Measurements from ENCODE around the gene PPCDC. TPM values are rescaled to one million over a fixed set of nuclear protein-coding genes. Genes with fewer than 3 reads are reported as not detected.

Gene PPCDC
- polyA plus RNA-seq, 1 donor (not counting 4 experiments of a cell fraction or from before 2014, with no cell fraction given), result 11.9 TPM

DNA sequence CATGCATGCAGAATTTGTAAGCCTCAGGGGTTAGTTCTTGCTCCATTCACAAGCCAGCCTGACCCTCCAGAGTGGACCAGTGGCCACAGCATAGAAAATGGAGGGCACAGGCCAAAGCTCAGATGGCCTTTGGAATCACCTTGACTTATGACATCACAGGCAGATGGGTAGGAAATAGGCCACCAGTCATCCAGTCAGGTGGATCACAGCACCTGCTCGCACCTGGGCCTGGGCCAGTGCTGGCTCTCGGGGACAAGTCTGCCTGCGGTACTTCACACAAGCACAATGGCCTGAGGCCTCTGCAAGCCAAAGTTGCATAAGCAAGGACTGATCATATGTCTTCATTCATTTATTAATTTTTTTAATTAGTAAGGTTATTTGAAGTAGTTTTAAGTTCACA, 39.3 kb downstream of the PPCDC start:
- no peaks in the 10 kb centered on the region for H3K36me3 ChIP-seq (ENCODE audit: control insufficient read depth in 2 of 2, extremely low read depth in 1 of 2, insufficient read depth in 2 of 2, low read length in 2 of 2)
- TF ChIP-seq EZH2 (IDR thresholded peaks at IDR 0.05; ENCODE audit: low read length) (no peak), CTCF (optimal IDR thresholded peaks at IDR 0.05 in 1 of 3, IDR thresholded peaks at IDR 0.05 in 1 of 3, conservative IDR thresholded peaks at IDR 0.05 in 1 of 3; ENCODE audit: extremely low read depth in 1 of 3, insufficient read depth in 2 of 3, low read length in 3 of 3) (no peak)
- no peaks in the 10 kb centered on the region for H3K79me2 ChIP-seq (ENCODE audit: control insufficient read depth, insufficient read depth, low read length)
- no peaks in the 10 kb centered on the region for H3K9me1 ChIP-seq (ENCODE audit: control insufficient read depth, extremely low read depth, insufficient read depth, low read length)
- H3K9me3 ChIP-seq (ENCODE audit: control insufficient read depth, low read depth, low read length), result no peaks in the 10 kb centered on the region
- no peak overlapping the region for H2AFZ ChIP-seq (ENCODE audit: control insufficient read depth, low read length)
- dilution Hi-C loops (cut with MboI; ENCODE audit: extremely low pct_ligation_motif_present, low sequenced_read_pairs), result no loop called here
- H3K27ac ChIP-seq (ENCODE audit: control insufficient read depth, insufficient read depth, low read length), result no peak overlapping the region
- peaks cover 30% of the 10 kb centered on the region for H3K4me1 ChIP-seq (ENCODE audit: control insufficient read depth, extremely low read depth, insufficient read depth, low read length)
- no peak for DNase-seq (ENCODE audit: low read depth, low spot score)
- no peaks in the 10 kb centered on the region for H3K27me3 ChIP-seq (ENCODE audit: control insufficient read depth, extremely low read depth, insufficient read depth, low read length)
- no peak overlapping the region for H3K4me2 ChIP-seq (ENCODE audit: control insufficient read depth, extremely low read depth, insufficient read depth, low read depth, low read length)
- no peaks in the 10 kb centered on the region for H4K20me1 ChIP-seq (ENCODE audit: control insufficient read depth, extremely low read depth, insufficient read depth, low read length)
- H3K4me3 ChIP-seq (ENCODE audit: control insufficient read depth in 2 of 3, extremely low read depth in 1 of 3, insufficient read depth in 2 of 3, low read depth in 1 of 3, low read length in 3 of 3), result no peak overlapping the region
- no peak overlapping the region for H3K9ac ChIP-seq (ENCODE audit: control insufficient read depth, extremely low read depth, insufficient read depth, low read length)
- FAIRE-seq, result no peak

DNA sequence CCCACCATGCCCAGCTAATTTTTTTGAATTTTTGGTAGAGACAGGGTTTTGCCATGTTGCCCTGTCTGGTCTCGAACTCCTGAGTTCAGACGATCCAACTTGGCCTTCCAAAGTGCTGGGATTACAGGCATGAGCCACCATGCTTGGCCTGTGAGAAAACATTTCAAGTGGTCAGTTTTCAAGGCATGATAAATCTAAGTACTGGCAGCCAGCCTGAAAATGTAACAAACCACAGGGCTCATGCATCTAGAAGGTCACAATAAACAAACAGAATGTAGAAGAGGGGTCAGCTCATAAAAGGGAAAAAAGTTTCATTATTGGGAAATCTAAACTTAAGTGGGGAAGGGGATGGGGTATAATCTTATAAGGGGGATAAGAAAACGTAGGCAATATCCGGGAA, 39.9 kb downstream of the PPCDC start:
- DNase-seq (ENCODE audit: low read depth, low spot score) (no peak), FAIRE-seq (no peak)
- no peaks in the 10 kb centered on the region for H3K36me3 ChIP-seq (ENCODE audit: control insufficient read depth in 2 of 2, extremely low read depth in 1 of 2, insufficient read depth in 2 of 2, low read length in 2 of 2)
- no peak overlapping the region for H2AFZ ChIP-seq (ENCODE audit: control insufficient read depth, low read length)
- TF ChIP-seq CTCF (optimal IDR thresholded peaks at IDR 0.05 in 1 of 3, IDR thresholded peaks at IDR 0.05 in 1 of 3, conservative IDR thresholded peaks at IDR 0.05 in 1 of 3; ENCODE audit: extremely low read depth in 1 of 3, insufficient read depth in 2 of 3, low read length in 3 of 3), result no peak
- TF ChIP-seq EZH2 (IDR thresholded peaks at IDR 0.05; ENCODE audit: low read length), result no peak
- H3K9ac ChIP-seq (ENCODE audit: control insufficient read depth, extremely low read depth, insufficient read depth, low read length), result no peak overlapping the region
- no peak overlapping the region for H3K27ac ChIP-seq (ENCODE audit: control insufficient read depth, insufficient read depth, low read length)
- H3K9me3 ChIP-seq (ENCODE audit: control insufficient read depth, low read depth, low read length), result no peaks in the 10 kb centered on the region
- no peak overlapping the region for H3K4me2 ChIP-seq (ENCODE audit: control insufficient read depth, extremely low read depth, insufficient read depth, low read depth, low read length)
- no peak overlapping the region for H3K4me3 ChIP-seq (ENCODE audit: control insufficient read depth in 2 of 3, extremely low read depth in 1 of 3, insufficient read depth in 2 of 3, low read depth in 1 of 3, low read length in 3 of 3)
- H4K20me1 ChIP-seq (ENCODE audit: control insufficient read depth, extremely low read depth, insufficient read depth, low read length), result no peaks in the 10 kb centered on the region
- dilution Hi-C loops (cut with MboI; ENCODE audit: extremely low pct_ligation_motif_present, low sequenced_read_pairs), result no loop called here
- peaks cover 25% of the 10 kb centered on the region for H3K4me1 ChIP-seq (ENCODE audit: control insufficient read depth, extremely low read depth, insufficient read depth, low read length)
- H3K79me2 ChIP-seq (ENCODE audit: control insufficient read depth, insufficient read depth, low read length), result no peaks in the 10 kb centered on the region
- H3K27me3 ChIP-seq (ENCODE audit: control insufficient read depth, extremely low read depth, insufficient read depth, low read length), result no peaks in the 10 kb centered on the region
- H3K9me1 ChIP-seq (ENCODE audit: control insufficient read depth, extremely low read depth, insufficient read depth, low read length), result no peaks in the 10 kb centered on the region

Data from keratinocyte (primary cell).